Panc1 (cell line): ENCODE data around the gene WDR33. TPM values are rescaled to one million over a fixed set of nuclear protein-coding genes. Genes with fewer than 3 reads are reported as not detected.

Experiments
- ATAC-seq: fragments of 200-7000 bp; cut with Tn5 transposase; 2 replicates; pipeline ENCODE4 v1.9.1; 2020; ENCODE audit warnings: mild to moderate bottlenecking, moderate library complexity
- BruUV-seq: library from RNA; stranded (reverse); fragments of 400-500 nt; replicated peaks from 2 replicates; lab custom pipeline; 2021; lab: Mats Ljungman, UMichigan
- CTCF ChIA-PET: fragments of 300-600 bp; sonication (Branson Sonifier 250); formaldehyde crosslinking; loops from one replicate; lab custom pipeline; 2022; ENCODE audit warnings: antibody characterized with exemption; lab: Charles Lee
- POLR2A ChIA-PET: fragments of 300-600 bp; sonication (Branson Sonifier 250); formaldehyde crosslinking; loops from one replicate; lab custom pipeline; 2022; ENCODE audit warnings: antibody characterized with exemption; lab: Charles Lee
- DNase-seq: peaks from one replicate; pipeline ENCODE4 v3.0.0-alpha.2; 2010; ENCODE audit warnings: low read depth, low spot score
- H3K27ac ChIP-seq: 2 replicates; pipeline ENCODE4 v1.5.1; 2011; ENCODE audit warnings: mild to moderate bottlenecking, low read length, inconsistent platforms
- H3K27me3 ChIP-seq: fragments of 200-500 bp; sonication (Bioruptor generic); 2 replicates; pipeline ENCODE4 v1.6.0; 2014; ENCODE audit warnings: low read length, inconsistent platforms; ENCODE audit not compliant: control insufficient read depth, insufficient read depth
- H3K36me3 ChIP-seq: fragments of 200-500 bp; sonication (Bioruptor generic); 2 replicates; pipeline ENCODE4 v1.5.1; 2014; ENCODE audit warnings: inconsistent platforms, mild to moderate bottlenecking, low read length, moderate library complexity; ENCODE audit not compliant: control insufficient read depth, insufficient read depth
- H3K4me1 ChIP-seq: 2 replicates; pipeline ENCODE4 v1.5.1; 2011; ENCODE audit warnings: inconsistent platforms, mild to moderate bottlenecking, low read length, moderate library complexity; ENCODE audit not compliant: control insufficient read depth, insufficient read depth
- H3K4me3 ChIP-seq, 2 experiments: 2 replicates each; pipeline ENCODE4 v1.5.1; 2011 to 2012; ENCODE audit warnings: low read depth in 2 of 2, low read length in 2 of 2, mild to moderate bottlenecking in 2 of 2, inconsistent platforms in 1 of 2, moderate library complexity in 1 of 2
- H3K9me3 ChIP-seq: fragments of 200-500 bp; sonication (Bioruptor generic); 2 replicates; pipeline ENCODE4 v1.5.1; 2014; ENCODE audit warnings: low read depth, mild to moderate bottlenecking, inconsistent platforms, low read length, moderate library complexity; ENCODE audit not compliant: control insufficient read depth, insufficient read depth
- CTCF ChIP-seq: fragments of 450-650 bp; IDR thresholded peaks from 2 replicates; pipeline ENCODE4 v1.5.1; 2017; ENCODE audit warnings: mild to moderate bottlenecking
- POLR2AphosphoS5 ChIP-seq: IDR thresholded peaks from 2 replicates; pipeline ENCODE4 v1.6.1; 2012; ENCODE audit warnings: mild to moderate bottlenecking, low read depth, low read length, moderate library complexity
- REST ChIP-seq, 2 experiments: IDR thresholded peaks; 2 replicates each; pipeline ENCODE4 v1.6.1; 2011 to 2012; ENCODE audit warnings: low read depth in 2 of 2, control low read depth in 1 of 2, low read length in 1 of 2, mild to moderate bottlenecking in 1 of 2, moderate library complexity in 1 of 2; ENCODE audit not compliant: insufficient read depth in 1 of 2
- SIN3A ChIP-seq: IDR thresholded peaks from 2 replicates; pipeline ENCODE4 v1.6.1; 2012; ENCODE audit warnings: low read depth, mild to moderate bottlenecking, low read length, moderate library complexity, borderline replicate concordance; ENCODE audit not compliant: insufficient read depth
- TCF7L2 ChIP-seq: IDR thresholded peaks from 2 replicates; pipeline ENCODE4 v1.6.1; 2011; ENCODE audit warnings: mild to moderate bottlenecking, low read depth, low read length, inconsistent platforms
- in situ Hi-C: cut with HindIII; loops from 2 replicates; pipeline ENCODE4 v1.10.0; 2016; ENCODE audit warnings: low sequenced_read_pairs, low pct_unique_long_range_greater_than_20kb
- intact Hi-C: fragments of 100-400 bp; cut with micrococcal nuclease; formaldehyde crosslinking; loops from one replicate; pipeline ENCODE4 v1.10.0; 2022; ENCODE audit not compliant: unreplicated experiment
- total RNA-seq: library from RNA; stranded (reverse); gene quantifications from one replicate; pipeline ENCODE4 v1.2.1, GENCODE V29; 2021; ENCODE audit not compliant: unreplicated experiment

Gene WDR33
- total RNA-seq, 1 experiment from 2014 or later, result 63.7 TPM

- no TSS peak for BruUV-seq
- Histone ChIP-seq H3K9me3 (no peaks in the 10 kb centered on the region), H3K4me1 (no peaks in the 10 kb centered on the region), H3K36me3 (peaks cover under 1% of the 10 kb centered on the region; the same call in 1 of the 2 replicates), H3K4me3 (no peak overlapping the region), H3K27me3 (no peaks in the 10 kb centered on the region), H3K27ac (no peak overlapping the region)
- intact Hi-C loops (no loop called here), in situ Hi-C loops (no loop called here)
- ChIA-PET POLR2A (interaction anchor here (0.5 to 1.1 kb wide), 2 partner anchors 20 to 71 kb away, joined by 3 to 4 read pairs; no protein-coding TSS in a partner anchor), CTCF (interaction anchor here (0.6 kb wide), 1 partner anchor 48 kb away, joined by 4 read pairs; no protein-coding TSS in a partner anchor)
- DNase-seq, result no peak
- TF ChIP-seq REST (IDR thresholded peaks at IDR 0.05; ENCODE audit: insufficient read depth in 1 of 2, low read depth in 2 of 2, low read length in 1 of 2) (no peak), SIN3A (no peak), TCF7L2 (no peak), CTCF (no peak), POLR2AphosphoS5 (no peak)
- no peak for ATAC-seq
Observed at GRCh38 chr2:127735044-127735443, 75.9 kb downstream of the WDR33 start.

- intact Hi-C loops, result no loop called here
- CTCF ChIA-PET, result no interaction called here
- TF ChIP-seq POLR2AphosphoS5, result no peak
- TF ChIP-seq SIN3A, result no peak
- no peak for TF ChIP-seq CTCF
- no peak for TF ChIP-seq REST (IDR thresholded peaks at IDR 0.05; ENCODE audit: insufficient read depth in 1 of 2, low read depth in 2 of 2, low read length in 1 of 2)
- no peak for TF ChIP-seq TCF7L2
- no TSS peak for BruUV-seq
- Histone ChIP-seq H3K9me3 (no peaks in the 10 kb centered on the region), H3K36me3 (peaks cover 2% of the 10 kb centered on the region; the same call in 1 of the 2 replicates), H3K4me1 (no peaks in the 10 kb centered on the region), H3K27me3 (no peaks in the 10 kb centered on the region), H3K4me3 (no peak overlapping the region), H3K27ac (no peak overlapping the region)
- no peak for DNase-seq
- POLR2A ChIA-PET, result interaction anchor here (1.1 kb wide), 1 partner anchor 21 kb away, joined by 3 read pairs; no protein-coding TSS in a partner anchor
- in situ Hi-C loops, result no loop called here
- ATAC-seq, result no peak
Observed at GRCh38 chr2:127733816-127734537, 77.0 kb downstream of the WDR33 start.
